Adipose tissue (tissue), 3 donors: ENCODE measurements around the gene HSD11B2. TPM values are rescaled to one million over a fixed set of nuclear protein-coding genes. Genes with fewer than 3 reads are reported as not detected.

Experiments
- H3K27ac ChIP-seq: one replicate; pipeline ENCODE4 v1.5.1; 2013; ENCODE audit warnings: low read depth, low read length
- WGBS, 3 donors: extraction: QIAGEN DNeasy Blood & Tissue Kit; methylation state at CpG; one replicate each; pipeline ENCODE4 v1.1.7; 2013; 5-methylcytosine and 5-hydroxymethylcytosine counted together
- polyA plus RNA-seq, 3 donors: library from polyadenylated mRNA; stranded (reverse); fragments of 200-250 nt; gene quantifications; one replicate each; pipeline ENCODE4 v1.2.3, GENCODE V29; 2013
- donor health status: healthy with polysubstance abuse.
- donor health status: Bipolar disorder and iron deficiency.
- donor health status: healthy.

The HSD11B2 gene
- polyA plus RNA-seq, result 1 to 10 TPM; 1.3 to 5.4 (median 2.4) TPM

DNA sequence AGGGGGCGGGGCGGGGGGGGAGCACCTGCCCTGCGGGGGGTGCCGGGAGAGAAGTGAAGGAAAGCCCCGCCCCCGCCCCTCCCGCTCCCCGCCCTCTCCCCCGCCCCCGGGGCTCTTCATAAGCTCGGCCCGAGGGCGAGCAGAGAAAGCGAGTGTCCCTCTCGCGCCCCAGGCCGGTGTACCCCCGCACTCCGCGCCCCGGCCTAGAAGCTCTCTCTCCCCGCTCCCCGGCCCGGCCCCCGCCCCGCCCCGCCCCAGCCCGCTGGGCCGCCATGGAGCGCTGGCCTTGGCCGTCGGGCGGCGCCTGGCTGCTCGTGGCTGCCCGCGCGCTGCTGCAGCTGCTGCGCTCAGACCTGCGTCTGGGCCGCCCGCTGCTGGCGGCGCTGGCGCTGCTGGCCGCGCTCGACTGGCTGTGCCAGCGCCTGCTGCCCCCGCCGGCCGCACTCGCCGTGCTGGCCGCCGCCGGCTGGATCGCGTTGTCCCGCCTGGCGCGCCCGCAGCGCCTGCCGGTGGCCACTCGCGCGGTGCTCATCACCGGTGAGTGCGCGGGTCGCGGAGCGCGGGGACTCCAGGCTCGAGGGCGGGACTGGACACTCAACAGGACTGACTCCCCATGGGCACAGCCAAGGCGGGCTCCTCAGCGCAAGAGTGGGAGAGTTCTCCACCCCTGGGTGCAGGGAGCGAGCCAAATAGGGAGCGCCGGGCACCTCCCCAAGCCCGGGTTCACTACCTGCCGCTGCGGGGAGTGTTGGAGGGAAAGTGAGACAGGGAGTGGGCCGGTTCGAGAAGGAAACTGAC, at the start of gene HSD11B2:
HSD11B2 (plus strand) TSS at position 145 of the 798 bp plus-strand sequence; CDS start at position 273, 128 bp downstream.
- H3K27ac ChIP-seq, result no peak within 1 kb of the TSS
- 0 to 2% (median 1%) methylated on average over 60 to 87 of the region's 87 CpGs for WGBS, 3 donors

- H3K27ac ChIP-seq, result no peak overlapping the region
- 79 to 92% (median 82%) methylated on average over 3 of the region's 3 CpGs for WGBS, 3 donors
Observed at GRCh38 chr16:67383284-67383683, 47.6 kb upstream of the HSD11B2 start.

DNA sequence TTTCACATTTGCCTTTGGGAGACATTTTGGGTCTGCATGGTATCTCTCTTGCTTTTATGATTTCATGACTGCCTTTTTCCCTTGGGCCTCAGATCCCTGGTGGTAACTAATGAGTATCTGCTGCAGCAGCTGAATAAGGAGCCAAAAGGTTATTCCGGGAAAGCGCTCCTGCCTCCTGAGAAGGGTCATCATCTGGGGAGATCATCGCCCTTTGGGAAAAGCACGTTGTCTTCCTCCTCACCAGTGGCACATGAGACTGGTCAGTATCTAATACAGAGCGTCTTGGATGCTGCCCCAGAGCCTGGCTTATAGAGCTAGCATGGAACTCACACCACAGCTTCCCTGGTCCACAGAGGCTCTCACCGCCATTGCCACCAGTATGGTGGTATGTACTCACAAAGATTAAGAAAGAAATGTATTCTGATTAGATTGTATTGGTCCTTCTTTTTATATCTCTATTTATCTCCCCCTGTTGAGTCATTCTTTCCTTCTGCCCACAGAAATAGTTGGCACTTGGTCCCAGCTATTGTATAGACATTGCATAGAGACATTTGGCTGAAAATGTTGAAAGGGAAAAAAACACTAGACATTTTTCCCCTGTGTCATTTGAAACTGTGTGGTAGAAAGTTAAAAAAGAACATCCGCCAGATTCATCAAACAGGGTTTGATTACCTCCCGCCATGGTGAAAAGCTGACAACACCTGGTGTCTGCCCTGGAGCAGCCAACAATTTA, 46.0 kb upstream of the HSD11B2 start:
- 85 to 90% (median 86%) methylated on average over 8 of the region's 8 CpGs for WGBS, 3 donors
- no peak overlapping the region for H3K27ac ChIP-seq

- WGBS, 3 donors, result 90 to 97% (median 92%) methylated on average over 5 of the region's 5 CpGs
- H3K27ac ChIP-seq, result no peak overlapping the region
Observed at GRCh38 chr16:67386861-67387455, 44.0 kb upstream of the HSD11B2 start.

DNA sequence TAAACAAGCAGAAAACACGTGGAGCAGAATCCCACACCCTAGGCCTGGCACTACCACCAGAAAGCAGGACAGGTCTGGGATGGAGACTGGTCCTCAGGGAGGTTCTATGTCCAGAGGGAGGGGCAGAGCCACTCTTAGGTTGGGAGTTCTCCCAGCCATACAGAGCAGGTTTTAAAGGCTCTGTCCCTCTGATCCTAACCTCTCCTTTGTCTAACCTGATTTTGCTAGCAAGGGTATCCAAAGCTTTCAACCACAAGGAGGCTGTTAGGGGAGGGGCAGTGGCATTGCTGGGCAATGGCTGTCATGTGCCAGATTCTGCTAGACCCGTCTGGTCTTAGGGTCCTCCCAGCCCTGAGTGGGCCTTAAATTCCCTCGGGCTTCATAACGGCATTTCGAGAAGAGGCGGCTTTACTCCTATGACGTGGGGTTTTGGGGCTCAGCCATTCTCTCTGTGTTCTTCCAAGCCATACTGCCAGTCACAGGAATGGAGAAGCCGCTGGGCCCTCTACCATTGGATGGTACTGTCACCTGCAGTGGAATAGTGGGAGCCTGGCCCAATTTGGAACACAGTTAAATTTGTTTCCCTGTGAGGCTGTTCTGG, 43.3 kb upstream of the HSD11B2 start:
- WGBS, 3 donors, result 83 to 90% (median 87%) methylated on average over 8 of the region's 8 CpGs
- no peak overlapping the region for H3K27ac ChIP-seq

DNA sequence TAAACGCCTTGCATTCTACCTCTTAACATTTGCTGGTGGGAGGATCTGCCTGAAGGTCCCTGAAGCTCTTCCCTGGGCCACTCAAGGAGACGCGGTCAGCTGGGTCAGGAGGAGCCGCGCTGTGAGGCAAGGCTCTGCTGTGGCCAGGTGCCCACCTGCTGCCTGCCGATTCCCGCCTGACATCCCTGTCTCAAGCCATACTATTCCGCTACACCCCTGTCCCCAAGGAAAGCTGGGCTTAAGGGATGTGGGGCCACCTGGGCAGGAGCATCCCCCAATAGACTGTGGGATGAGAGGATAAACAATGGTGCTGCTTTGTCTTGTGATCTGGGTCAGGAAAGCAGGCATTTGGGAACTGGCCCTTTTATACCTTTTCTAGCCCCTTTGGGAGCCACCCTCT, 42.7 kb upstream of the HSD11B2 start:
- 88 to 95% (median 93%) methylated on average over 8 of the region's 8 CpGs for WGBS, 3 donors
- no peak overlapping the region for H3K27ac ChIP-seq

DNA sequence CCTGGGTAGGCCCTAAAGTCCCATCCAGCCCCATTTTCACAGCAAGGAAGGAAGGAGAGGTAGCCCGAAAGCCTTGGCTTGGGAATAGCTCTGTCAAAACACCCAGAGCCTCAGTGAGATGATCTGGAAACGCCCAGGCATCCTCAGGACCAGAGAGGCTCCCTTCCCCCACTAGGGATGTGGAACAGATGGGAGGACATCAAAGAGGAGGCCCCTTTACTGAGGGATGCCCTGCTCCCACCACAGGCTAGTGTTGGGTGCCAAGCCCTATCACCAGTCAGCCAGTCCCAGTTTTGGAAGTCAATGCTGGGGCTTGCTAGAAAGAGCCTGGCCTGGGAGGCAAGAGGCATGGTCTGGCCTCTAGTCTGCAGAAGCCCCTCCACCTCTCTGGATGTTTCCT, 42.3 kb upstream of the HSD11B2 start:
- no peak overlapping the region for H3K27ac ChIP-seq
- 85 to 98% (median 89%) methylated on average over 2 of the region's 2 CpGs for WGBS, 3 donors

- H3K27ac ChIP-seq, result no peak overlapping the region
- 62 to 90% (median 74%) methylated on average over 26 to 27 of the region's 27 CpGs for whole genome bisulfite sequencing, 3 donors
Observed at GRCh38 chr16:67389911-67390815, 40.8 kb upstream of the HSD11B2 start.

- H3K27ac ChIP-seq, result no peak overlapping the region
- WGBS, 3 donors, result 82 to 94% (median 82%) methylated on average over 11 of the region's 11 CpGs
Observed at GRCh38 chr16:67390816-67391423, 40.0 kb upstream of the HSD11B2 start.

GRCh38 chr16:67391424-67392300, 39.3 kb upstream of the HSD11B2 start:
- whole genome bisulfite sequencing, 3 donors, result 48 to 76% (median 56%) methylated on average over 12 to 15 of the region's 15 CpGs
- H3K27ac ChIP-seq, result no peak overlapping the region

DNA sequence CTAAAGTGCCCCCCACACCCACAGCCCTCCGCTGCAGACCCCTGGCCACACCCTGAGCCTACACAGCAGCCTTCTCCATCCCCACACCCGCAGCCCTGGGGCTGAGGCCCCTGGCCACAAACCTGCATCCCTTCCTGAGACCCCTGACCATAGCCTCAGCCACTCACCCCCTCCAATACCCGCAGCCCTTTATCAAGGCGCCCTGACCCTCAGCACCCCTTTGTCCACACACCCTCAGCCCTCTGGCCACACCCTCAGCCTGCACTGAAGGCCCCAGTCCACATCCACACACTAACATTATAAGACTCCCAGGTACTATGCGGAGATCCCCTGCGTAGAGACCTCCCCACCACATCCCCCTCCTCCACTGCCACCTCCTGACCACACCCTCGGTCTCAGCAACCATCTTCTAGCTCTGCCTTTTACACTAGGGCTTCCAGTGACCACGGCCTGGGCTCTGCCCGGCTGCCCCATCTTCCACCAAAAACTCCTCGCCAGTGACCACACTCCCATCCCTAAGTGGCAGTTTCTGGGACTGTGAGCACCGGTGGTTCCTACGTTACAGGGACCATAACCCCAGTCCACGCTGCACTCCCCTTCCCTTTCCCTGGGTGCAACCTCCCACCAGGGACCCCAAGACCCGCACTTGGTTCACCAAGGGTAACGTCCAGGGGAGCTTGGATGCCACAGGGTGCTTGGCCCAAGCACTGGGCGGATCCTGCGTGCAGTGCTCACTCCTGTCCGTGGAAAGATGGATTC, 38.4 kb upstream of the HSD11B2 start:
- H3K27ac ChIP-seq, result no peak overlapping the region
- 62 to 80% (median 64%) methylated on average over 18 of the region's 18 CpGs for WGBS, 3 donors

GRCh38 chr16:67393111-67393787, 37.7 kb upstream of the HSD11B2 start, which contains the start of gene TPPP3:
TPPP3 (minus strand) TSS chr16:67393498; CDS start chr16:67391111, 2,387 bp downstream.
- no peak within 1 kb of the TSS for H3K27ac ChIP-seq
- WGBS, 3 donors, result 3 to 6% (median 3%) methylated on average over 51 to 56 of the region's 56 CpGs

DNA sequence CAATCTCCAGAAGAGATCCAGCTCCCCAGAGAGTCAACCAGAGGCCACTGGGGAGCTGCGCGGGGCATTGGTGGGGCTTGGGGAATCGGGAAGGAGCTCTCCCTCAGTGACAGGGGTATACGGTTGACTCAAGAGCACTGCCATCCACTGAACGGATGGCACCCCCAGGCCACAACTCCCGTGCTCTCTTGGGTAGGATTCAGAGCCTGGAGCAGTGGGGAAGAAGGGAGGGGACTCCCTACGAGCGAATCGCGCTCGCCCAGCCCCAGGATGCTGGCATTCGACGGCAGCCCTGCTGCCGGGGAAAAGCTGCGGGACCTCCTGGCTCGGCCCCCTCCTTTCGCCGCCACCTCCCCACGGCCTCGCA, 37.1 kb upstream of the HSD11B2 start:
- no peak overlapping the region for H3K27ac ChIP-seq
- 7 to 25% (median 9%) methylated on average over 20 of the region's 20 CpGs for WGBS, 3 donors

GRCh38 chr16:67394155-67395104, 36.5 kb upstream of the HSD11B2 start:
- WGBS, 3 donors, result 24 to 53% (median 29%) methylated on average over 87 to 88 of the region's 88 CpGs
- no peak overlapping the region for H3K27ac ChIP-seq
